Lower leg skin (tissue), 4 donors: ENCODE data around the gene NFATC2. TPM values are rescaled to one million over a fixed set of nuclear protein-coding genes. Genes with fewer than 3 reads are reported as not detected.

Experiments used
- DNase-seq, 2 donors: peaks; one replicate each; pipeline ENCODE4 v3.0.0-alpha.2; 2019; ENCODE audit warnings: low spot score in 2 of 2
- H3K4me3 ChIP-seq: fragments of 200-600 bp; sonication (generic); 2 replicates; pipeline ENCODE4 v1.5.1; 2017; ENCODE audit warnings: mild to moderate bottlenecking, low read depth; ENCODE audit not compliant: poor library complexity, severe bottlenecking
- CTCF ChIP-seq, 3 donors: fragments of 450-650 bp; IDR thresholded peaks; one replicate each; pipeline ENCODE4 v1.5.1; 2016; ENCODE audit warnings: antibody characterized with exemption in 3 of 3, mild to moderate bottlenecking in 3 of 3, moderate library complexity in 2 of 3
- POLR2A ChIP-seq, 2 donors: fragments of 450-650 bp; IDR thresholded peaks; one replicate each; pipeline ENCODE4 v1.6.1; 2016 to 2017; ENCODE audit warnings: antibody characterized with exemption in 2 of 2, mild to moderate bottlenecking in 1 of 2, moderate library complexity in 1 of 2
- WGBS, 2 donors: methylation state at CpG; one replicate each; pipeline ENCODE4 v1.1.5; 2018; 5-methylcytosine and 5-hydroxymethylcytosine counted together
- intact Hi-C: fragments of 100-400 bp; cut with DNase I; formaldehyde crosslinking; loops from one replicate; pipeline ENCODE4 v1.15.0; 2023; ENCODE audit warnings: low total_unique reads
- total RNA-seq, 4 donors: library from RNA; depleted of rRNA; stranded (reverse); fragments of >200 nt; gene quantifications; one replicate each; pipeline ENCODE4 v1.1.0, GENCODE V29; 2016

Gene NFATC2
- total RNA-seq, 4 donors from 2014 or later: 4.0 to 10.4 (median 5.1) TPM

DNA sequence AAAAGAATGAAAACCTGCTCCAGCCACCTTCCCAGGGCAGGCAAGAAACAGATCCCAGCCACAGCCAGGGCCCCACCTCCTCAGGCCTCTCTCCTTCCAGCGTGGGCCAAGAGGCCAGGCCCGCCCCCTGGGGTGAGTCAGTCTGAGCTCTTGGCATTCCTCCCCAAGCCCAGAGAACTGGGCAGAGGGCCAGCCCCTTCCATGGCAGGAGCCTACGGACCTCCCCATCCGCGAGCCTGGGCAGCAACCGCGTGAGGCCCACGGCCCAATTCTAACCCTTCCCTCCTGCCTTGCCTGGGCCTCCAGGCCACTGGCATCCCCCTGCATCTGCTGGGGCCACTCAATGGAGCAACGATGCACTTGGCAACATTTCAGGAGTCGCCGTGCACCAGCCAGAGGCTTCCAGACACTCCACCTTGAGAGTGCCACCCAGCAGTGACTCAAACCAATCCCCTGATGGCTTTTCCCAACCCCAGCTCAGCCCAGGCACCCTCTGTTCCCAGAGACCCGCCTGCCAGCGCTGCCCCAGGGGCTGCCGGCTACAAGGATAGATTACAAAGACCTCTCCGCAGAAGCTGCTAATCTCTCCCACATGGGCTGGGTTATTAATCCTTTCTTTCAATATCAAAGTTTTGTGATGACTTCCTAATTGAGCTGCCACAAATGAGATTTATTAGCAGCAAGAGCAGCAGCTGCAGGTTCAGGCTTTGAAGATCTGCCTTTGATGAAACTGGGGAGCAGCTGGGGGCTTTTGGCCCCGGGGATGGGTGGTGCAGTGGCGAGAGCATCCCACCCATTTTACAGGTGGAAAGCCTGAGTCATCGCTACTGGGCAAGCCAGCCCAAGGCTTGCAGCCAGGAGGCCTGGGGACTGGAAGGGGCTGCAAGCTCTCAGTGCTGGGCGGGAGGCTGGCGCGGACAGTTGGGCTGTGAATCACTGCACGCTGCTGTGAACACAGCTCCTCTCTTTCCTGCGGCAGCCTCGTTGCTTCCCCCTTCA lies 85.7 kb downstream of the NFATC2 start:
- DNase-seq: peak; percentile 95 to 99
- TF ChIP-seq CTCF (IDR thresholded peaks at IDR 0.05) (no peak), POLR2A (IDR thresholded peaks at IDR 0.05) (no peak)
- intact Hi-C loops: no loop called here
- H3K4me3 ChIP-seq: no peak overlapping the region
- WGBS, 2 donors: 4 to 5% methylated on average over 14 to 24 of the region's 24 CpGs

GRCh38 chr20:51454250-51454865 lies 88.2 kb downstream of the NFATC2 start:
- 93 to 97% methylated on average over 9 of the region's 9 CpGs for WGBS, 2 donors
- DNase-seq: no peak
- TF ChIP-seq POLR2A (IDR thresholded peaks at IDR 0.05) (no peak), CTCF (IDR thresholded peaks at IDR 0.05) (no peak)
- no peak overlapping the region for H3K4me3 ChIP-seq
- intact Hi-C loops: no loop called here

DNA sequence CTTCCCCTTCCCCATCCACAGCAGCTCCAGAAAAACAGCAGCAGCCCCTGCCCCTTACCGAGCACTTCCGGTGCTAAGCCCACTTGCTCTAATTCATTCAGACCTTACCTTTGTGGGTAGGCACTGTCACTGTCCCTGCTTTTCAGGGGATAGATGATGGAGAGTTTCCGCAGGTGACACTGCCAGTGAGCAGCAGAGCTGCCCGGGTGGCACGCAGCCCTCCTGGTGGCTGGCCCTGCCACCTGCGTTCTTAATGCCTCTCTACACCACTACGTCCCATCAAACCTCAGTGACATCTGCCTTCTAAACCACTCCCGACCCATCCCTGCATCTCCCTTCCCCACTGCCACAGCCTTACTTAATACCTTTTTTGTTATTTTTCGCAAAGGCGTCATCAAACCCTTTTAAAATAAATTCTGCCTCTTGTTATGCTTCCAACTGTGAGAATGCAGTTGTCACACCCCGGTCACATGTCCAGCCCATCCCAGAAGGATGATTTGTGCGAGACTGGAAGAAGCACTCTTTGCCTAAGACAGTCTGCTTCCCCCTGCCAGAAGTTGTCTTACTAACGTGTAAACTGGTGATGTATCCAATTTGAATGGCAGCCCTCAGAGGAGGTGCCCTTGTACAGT lies 89.7 kb downstream of the NFATC2 start:
- TF ChIP-seq POLR2A (IDR thresholded peaks at IDR 0.05): no peak
- no peak for TF ChIP-seq CTCF (IDR thresholded peaks at IDR 0.05)
- no peak overlapping the region for H3K4me3 ChIP-seq
- WGBS, 2 donors: 90 to 91% methylated on average over 13 of the region's 13 CpGs
- DNase-seq: peak in 1 of 2 donors; percentile 58
- intact Hi-C loops: no loop called here

DNA sequence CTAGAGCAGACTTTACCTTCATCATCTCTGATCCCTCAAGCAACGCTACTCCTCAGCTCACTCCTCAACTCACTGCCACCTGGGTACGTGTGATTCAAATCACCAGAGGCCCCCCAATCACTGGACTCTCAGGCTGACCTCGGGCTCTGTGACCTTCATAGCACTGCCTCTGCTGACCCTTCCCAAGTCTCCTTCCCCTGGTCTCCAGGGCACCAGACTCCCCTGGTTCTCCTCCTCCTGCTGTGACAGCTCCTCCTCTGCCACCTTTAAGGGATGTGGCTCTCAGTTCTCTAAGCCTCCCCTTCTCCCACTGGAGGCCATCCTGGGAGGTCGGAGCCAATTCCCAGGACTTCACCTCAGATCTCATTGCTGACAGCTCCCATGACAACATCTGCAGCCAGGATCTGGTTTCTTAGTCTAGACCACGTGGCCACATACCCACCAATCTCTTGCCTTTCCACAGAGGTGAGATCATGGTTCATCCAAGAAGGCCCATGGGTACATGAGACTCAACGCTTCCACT lies 90.4 kb downstream of the NFATC2 start:
- peak in 1 of 2 donors; percentile 76 for DNase-seq
- intact Hi-C loops: no loop called here
- WGBS, 2 donors: 95 to 96% methylated on average over 6 of the region's 6 CpGs
- TF ChIP-seq CTCF (IDR thresholded peaks at IDR 0.05): no peak
- no peak for TF ChIP-seq POLR2A (IDR thresholded peaks at IDR 0.05)
- no peak overlapping the region for H3K4me3 ChIP-seq

GRCh38 chr20:51451484-51451883 lies 91.0 kb downstream of the NFATC2 start:
- WGBS, 2 donors: 95% methylated on average over 12 of the region's 12 CpGs
- TF ChIP-seq CTCF (IDR thresholded peaks at IDR 0.05) (no peak), POLR2A (IDR thresholded peaks at IDR 0.05) (no peak)
- intact Hi-C loops: no loop called here
- DNase-seq: no peak
- no peak overlapping the region for H3K4me3 ChIP-seq
